Hematopoietic multipotent progenitor cell treated with erythropoietin and hydrocortisone succinate and interleukin-3 and kit ligand, for 4 days (in vitro differentiated cells): Measurements from ENCODE around the gene BLOC1S6.
A peak's percentile ranks its signal among the peaks of the same experiment; 100 is the strongest.

ENCODE experiments used
- DNase-seq: peaks from one replicate; pipeline ENCODE4 v3.0.0-alpha.2; 2015

Gene BLOC1S6

DNA sequence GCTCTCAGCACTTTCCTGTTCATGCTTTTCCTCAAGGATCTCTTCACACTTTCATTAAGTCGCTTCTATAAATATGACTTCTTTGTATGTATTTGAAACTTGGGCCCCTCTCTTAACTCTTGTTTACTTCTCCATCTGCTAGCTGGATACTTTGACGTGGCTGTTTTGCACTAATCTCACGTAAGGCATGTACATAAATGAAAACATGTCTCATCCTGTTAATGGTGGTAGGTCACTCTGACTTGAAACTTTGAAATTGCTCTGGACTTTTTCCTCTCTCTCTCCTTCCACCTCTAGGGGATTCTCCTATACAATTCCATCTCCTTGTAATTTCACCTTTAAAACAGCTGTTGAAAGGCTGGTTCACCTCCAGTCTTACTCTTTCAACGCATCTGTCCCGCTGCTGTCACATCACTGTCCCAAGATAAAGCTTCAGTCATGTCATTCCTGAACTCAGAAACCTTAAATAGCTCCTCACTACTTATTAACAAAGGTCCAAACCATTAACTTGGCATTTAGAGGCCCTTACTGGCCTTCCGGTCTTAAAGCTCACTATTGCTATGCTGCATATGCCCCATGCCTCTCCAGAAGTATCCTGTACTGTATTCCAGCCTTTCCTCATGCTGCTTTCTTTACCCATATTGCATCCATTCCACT lies 1.2 kb downstream of the BLOC1S6 start:
- peak; percentile 18 for DNase-seq

GRCh38 chr15:45589256-45589655 lies 2.1 kb downstream of the BLOC1S6 start:
- no peak for DNase-seq

DNA sequence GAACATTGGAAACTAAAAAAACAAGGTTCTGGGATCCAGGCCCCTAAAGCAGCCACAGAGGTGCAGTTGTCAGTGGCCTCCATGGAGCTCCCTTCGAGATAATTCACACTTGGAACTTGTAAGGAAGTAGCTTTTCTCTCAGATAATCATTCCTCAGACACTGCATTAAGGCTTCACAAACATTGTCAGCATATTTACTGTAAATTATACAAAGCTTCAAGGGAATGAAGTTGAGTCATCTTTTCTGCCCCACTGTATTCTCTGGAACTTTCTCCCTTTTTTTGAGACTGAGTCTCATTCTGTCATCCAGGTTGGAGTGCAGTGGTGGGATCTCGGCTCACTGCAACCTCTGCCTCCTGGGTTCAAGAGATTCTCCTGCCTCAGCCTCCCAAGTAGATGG lies 7.1 kb downstream of the BLOC1S6 start:
- no peak for DNase-seq

DNA sequence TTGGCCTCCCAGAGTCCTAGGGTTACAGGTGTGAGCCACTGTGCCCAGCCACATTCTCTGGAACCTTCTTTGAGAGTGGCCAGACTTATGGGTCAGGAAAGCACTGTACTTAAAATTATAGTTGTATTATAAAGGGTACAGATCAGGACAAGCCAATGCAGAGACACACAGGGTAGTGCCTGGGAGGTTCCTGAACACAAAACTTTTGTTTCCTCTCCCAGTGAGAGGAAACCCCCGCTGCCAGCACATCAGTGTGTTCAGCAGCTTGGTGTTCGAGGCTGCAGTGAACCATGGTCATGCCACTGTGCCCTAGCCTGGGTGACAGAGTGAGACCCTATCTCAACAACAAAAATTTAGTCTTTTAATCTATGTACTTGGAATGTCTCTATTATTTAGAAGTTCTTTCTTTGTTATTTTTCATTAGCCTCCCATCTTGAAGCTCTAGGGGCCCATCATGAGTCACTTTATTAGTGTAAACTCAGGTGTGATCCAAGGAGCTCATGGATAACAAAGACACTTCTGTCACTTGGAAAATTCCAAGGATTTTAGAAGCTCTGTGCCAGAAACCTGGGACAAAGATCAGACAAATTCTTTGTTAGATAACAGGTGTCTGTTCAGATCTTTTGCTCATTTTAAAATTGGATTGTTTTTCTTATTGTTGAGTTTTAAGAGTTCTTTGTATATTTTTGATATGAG lies 7.8 kb downstream of the BLOC1S6 start:
- no peak for DNase-seq

DNA sequence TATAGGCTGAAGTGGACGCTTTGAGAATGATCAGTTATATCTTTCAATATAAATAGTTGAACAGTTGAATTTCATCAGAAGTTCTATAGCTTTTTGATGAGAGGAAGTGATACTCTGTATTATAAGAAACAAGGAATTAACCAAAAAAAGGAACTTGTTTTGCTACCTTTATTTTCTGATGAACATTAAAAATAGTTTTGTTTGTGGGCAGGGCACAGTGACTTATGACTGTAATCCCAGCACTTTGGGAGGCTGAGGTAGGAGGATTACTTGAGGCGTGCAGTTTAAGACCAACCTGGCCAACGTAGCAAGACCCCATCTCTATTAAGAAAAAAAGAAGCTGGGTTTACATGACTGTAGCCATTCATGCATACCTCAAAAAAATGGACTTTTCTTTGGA lies 16.7 kb downstream of the BLOC1S6 start:
- no peak for DNase-seq

DNA sequence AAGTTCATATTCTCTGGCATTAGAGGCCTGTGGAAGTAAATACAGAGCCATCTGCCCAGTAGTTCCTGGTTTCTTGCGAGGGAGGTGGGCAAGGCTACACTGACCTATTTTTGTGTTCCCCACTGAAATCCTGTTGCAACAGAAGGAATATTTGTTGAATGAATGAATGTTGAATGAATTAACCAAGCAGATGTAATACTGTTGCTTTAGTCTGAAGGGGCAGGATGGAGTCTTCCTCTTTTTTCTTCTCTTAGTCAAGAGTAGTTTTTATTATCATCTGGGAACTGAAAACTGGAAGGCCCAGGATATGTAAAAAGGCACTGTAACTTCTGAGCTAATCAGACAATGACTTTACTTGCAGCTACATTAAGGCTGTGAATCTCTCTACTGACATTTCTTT lies 17.1 kb downstream of the BLOC1S6 start:
- DNase-seq: no peak

DNA sequence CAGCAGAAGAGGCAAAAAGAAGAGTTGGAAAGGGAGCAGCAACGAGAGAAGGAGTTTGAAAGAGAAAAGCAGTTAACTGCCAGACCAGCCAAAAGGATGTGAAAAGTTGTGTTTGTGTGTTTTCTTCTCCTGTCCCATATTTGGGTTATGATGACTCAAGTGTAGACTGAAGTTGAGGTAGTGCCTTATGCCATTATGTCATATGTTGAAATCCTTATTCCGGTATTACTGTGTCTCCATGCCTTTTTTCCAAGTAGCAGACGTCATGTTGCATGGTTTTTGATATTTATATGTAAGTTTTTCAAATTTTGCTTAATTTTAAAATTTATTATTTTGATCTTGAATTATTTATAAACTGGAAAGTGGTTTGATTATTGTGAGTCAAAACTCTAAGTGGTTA lies 19.2 kb downstream of the BLOC1S6 start:
- no peak for DNase-seq

GRCh38 chr15:45606841-45607240 lies 19.7 kb downstream of the BLOC1S6 start:
- DNase-seq: no peak

- peak; percentile 65 for DNase-seq
Measured at GRCh38 chr15:45611305-45611704, 24.1 kb downstream of the BLOC1S6 start.

- DNase-seq: no peak
Measured at GRCh38 chr15:45612790-45613415, 25.7 kb downstream of the BLOC1S6 start.

- DNase-seq: no peak
Measured at GRCh38 chr15:45616901-45617323, 29.7 kb downstream of the BLOC1S6 start.

DNA sequence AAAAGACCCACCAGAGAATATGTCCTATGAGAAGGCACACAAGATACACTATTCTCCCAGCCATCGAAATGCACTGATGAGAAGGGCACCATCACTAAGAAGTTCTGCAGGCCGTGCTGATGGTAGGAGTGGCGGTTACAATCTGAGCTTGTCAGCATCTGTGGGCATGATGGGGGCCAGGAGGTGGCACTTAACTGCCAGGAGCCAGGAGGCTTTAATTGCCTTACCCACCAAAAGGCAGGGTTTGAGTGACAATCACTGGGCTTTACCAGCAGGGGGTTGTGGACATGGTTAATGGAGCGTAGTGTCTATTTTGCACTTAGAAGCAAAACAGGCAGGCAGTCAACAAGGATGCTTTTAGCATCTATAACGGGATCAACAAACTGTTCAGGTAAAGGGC lies 31.6 kb downstream of the BLOC1S6 start:
- DNase-seq: peak; percentile 68

DNA sequence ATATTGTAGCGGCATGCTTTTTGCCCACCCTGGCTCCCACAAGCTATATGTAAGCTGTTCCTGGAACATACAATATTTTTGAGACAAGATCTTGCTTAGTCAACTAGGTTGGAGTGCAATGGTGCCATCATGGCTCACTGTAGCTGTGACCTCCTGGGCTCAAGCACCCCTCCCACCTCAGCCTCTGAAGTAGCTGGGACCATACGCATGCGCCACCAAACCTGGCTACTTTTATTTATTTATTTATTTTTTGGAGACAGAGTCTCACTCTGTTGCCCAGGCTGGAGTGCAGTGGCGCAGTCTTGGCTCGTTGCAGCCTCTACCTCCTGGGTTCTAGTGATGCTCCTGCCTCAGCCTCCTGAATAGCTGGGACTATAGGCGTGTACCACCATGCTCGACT lies 41.0 kb downstream of the BLOC1S6 start:
- DNase-seq: no peak

DNA sequence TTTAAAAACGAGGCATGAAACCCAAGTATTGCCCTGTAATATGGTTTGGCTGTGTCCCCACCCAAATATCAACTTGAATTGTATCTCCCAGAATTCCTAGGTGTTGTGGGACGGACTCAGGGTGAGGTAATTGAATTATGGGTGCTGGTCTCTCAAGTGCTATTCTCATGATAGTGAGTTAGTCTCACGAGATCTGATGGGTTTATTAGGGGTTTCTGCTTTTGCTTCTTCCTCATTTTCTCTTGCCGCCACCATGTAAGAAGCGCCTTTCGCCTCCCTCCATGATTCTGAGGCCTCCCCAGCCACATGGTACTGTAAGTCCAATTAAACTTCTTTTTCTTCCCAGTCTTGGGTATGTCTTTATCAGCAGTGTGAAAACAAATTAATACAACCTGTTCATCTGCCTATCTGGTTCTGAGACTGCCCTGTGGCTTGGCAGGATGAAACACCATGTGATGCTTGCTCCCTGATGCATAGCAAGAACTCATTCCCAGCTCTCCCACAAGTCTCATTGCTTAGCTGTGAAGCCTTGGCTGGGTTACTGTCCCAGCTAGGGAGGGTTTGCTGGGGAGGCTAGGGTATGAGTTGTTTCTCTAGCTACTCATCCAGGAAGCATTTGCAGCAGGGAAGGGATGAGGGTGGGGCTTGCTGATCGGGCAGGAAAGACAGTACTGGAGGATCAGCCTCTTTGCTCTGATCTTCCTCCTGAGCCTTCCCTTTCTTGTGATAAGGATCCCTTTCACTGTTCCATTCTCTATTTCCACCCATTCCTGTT lies 43.9 kb downstream of the BLOC1S6 start:
- no peak for DNase-seq

DNA sequence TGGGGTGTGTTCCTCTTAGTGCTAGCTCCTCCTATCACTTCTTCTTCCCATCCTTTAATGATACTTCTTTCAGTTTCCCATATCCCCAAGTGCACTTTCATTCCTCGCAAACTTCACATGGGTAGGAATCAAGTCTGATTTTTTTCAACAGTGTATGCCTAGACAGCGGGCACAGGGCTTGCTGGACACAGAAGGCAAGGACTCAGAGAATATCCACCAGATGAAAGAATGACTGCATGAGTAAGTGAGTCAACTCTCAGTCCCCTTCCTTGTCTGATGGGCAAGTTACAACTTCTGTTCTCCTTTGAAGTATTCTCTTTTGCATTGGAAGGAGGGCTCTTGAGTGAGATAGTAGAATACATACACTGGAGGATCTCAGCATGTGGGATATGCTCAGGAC lies 44.6 kb downstream of the BLOC1S6 start:
- DNase-seq: no peak

DNA sequence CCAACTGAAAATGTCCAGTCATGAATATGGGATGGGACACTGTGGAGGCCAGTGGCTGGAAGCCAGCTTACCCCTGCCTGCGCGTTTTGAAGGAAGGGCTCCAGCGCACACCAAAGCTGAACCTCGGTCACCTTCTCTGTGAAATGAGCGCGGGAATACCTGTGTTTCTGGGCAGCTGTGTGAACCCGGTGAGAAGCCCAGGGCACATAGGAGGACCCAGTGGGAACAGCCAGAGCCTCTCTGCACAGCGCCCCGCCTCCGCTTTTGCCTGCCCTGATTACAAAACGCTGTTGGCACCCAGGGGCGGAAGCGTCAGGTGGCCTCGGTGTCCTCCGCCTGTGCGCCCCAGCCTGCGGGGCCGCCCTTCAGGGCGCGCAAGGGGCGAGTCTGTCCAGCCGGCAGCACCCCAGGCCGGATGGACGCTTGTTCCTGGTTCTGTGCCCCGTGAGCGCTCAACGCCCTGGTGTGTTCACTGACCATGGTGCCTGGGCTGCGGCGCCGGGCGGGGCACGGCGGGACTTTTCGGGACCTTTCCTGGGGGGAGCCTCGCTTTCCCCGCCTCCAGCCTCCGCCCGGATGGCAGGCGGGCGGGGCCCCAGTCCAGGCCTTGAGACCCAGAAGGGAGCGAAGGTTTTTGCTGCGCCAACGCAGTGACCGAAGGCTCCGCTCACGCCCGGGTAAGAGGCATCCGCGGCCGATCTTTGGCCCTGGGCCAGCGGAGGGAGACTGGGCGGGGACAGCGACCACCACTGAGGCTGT lies 47.4 kb downstream of the BLOC1S6 start, which contains the start of gene SQOR:
Gene SQOR (plus strand): TSS at position 598 of the 759 bp plus-strand sequence. CDS start 23,895 bp downstream, outside the sequence.
- peak; percentile 85 for DNase-seq

- DNase-seq: peak; percentile 73
Measured at GRCh38 chr15:45635191-45635638, 48.0 kb downstream of the BLOC1S6 start.

- DNase-seq: no peak
Measured at GRCh38 chr15:45635763-45636292, 48.6 kb downstream of the BLOC1S6 start.

- peak; percentile 40 for DNase-seq
Measured at GRCh38 chr15:45637141-45637540, 50.0 kb downstream of the BLOC1S6 start.

DNA sequence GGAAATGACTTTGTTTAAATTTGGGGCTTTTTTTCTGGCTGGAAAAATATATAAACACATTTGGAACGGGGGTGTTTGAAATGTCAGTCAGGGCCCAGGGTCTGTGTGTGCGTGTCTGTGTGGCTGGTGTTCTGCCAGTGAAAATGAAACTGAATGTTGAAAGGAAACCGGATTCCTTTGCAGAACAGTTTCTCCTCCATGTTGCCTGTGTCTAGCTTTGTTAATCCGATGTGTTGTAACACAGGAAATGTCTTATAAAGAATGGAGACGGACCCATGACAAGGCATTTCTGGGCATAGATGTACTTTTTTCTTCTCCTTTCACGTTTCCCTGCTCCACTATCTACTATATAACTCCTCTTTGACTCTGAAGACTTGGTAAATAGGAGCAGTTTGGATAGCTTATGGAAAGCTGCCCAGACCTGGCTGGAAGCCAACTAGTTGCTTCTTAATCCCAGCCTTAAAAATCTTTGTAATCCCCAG lies 50.4 kb downstream of the BLOC1S6 start:
- DNase-seq: peak; percentile 88

GRCh38 chr15:45640616-45641015 lies 53.4 kb downstream of the BLOC1S6 start:
- DNase-seq: no peak

- DNase-seq: peak; percentile 22
Measured at GRCh38 chr15:45641374-45641781, 54.2 kb downstream of the BLOC1S6 start.
